HG02678 (cell line): ENCODE measurements around the gene OR52E5.

ENCODE experiments used
- ATAC-seq: cut with Tn5 transposase; IDR thresholded peaks from one replicate; pipeline ENCODE4 v1.9.1; 2021; ENCODE audit warnings: mild to moderate bottlenecking, moderate library complexity; ENCODE audit not compliant: unreplicated experiment

OR52E5 gene

DNA sequence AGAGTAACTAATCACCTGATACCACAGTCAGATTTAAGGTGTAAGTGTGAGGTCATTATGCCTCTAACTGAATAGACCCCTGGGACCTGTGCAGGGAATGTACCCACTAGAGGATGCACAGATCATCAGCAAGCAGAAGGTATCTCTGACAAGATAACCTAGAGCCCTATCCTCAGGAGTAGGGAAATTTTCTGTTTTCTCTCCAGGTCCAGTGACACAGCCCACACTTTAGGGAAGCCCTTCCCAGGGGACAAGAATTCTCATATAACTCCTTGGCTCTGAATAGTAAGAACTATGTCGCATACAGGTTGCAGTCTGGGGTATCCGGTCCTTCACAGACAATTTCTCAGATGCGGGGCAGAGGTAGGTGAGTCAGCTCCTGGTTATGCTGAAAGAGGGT lies at the start of gene OR52E5:
Gene OR52E5, plus strand, starts transcription at position 301 of the 400 bp plus-strand sequence. CDS start 7,569 bp downstream, outside the sequence.
- ATAC-seq, result no peak

DNA sequence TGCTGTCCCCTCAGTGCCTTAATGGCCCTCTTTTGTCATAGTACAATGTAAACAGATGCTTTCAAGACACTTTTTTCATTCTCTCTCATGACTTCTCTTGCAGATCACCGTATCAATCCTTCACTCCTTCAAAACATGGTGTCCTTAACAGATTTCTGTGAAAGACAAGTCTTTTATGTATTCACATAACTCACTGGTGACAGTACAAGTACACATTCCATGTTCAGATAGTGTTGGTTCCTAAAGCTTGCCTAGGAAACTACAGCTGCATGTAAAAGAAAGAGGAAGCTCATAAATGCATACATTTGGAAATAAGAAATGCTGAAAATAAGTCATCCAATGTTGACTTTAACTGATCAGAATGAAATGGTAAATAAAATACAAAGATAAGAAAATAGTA lies 46.3 kb upstream of the OR52E5 start:
- ATAC-seq, result no peak

DNA sequence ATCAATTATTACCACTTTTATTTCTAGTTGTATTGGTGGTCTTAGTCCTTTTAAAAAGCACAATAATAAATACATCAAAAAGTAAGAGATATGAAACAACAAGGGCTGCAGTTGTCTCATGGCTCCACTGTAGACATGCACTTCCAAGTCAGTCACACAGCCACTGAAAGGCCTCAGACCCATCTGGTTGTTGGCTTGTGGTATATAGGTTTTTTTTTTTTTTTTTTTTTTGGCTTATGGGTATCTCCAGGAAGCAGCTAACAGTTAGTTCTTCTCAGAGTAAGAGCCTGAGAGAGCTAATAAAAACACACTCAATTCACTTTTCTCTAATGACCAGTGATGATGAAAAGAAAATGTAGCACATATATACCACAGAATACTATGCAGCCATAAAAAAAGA lies 45.3 kb upstream of the OR52E5 start:
- no peak for ATAC-seq

DNA sequence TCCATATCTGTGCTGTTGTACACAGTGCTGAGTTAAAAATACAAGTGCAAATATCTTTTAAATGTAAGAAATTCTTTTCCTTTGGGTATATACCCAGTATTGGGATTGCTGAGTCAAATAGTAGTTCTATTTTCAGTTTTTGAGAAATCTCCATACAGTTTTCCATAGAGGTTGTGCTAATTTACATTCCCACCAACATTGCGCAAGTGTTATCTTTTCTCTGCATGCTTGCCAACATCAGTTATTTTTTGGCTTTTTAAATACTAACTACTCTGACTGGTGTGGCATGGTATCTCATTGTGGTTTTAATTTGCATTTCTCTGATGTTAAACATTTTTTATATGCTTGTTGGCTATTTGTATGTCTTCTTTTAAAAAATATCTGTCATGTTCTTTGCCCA lies 42.0 kb upstream of the OR52E5 start:
- no peak for ATAC-seq

DNA sequence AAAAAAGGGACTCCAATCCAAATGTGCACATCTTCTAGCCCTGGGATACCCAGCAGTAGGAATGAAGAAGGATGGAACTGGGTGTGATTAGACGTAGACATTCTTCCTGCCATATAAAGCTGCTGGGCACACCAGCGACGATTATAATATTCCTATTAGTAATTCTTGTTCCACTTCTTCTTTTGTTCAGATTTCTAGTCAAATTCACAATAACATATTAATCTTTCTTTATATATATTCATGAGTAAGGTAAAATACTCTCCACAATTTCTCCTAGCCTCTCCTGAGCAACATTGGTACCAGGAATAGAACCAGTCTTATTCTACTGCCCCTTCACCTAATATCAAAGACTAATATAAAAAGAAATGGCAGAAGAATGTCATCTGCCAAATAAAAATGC lies 35.4 kb upstream of the OR52E5 start, which contains the start of gene OR52E8:
Gene OR52E8, minus strand, starts transcription at position 101 of the 400 bp plus-strand sequence. Its CDS starts 0 bp downstream, at position 101.
- ATAC-seq, result no peak

DNA sequence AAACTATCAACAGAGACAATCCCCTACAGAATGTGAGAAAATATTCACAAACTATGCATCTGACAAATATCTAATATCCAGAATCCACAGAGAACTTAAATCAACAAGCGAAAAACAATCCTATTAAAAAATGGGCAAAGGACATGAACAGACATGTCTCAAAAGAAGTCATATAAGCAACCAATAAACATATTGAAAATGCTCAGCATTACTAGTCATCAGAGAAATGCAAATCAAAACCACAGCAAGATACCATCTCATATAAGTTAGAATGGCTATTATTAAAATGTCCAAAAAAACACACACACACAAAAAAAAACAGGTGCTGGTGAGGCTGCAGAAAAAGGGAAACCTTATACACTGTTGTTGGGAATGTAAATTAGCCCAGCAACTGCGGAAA lies 27.2 kb upstream of the OR52E5 start:
- ATAC-seq, result no peak

DNA sequence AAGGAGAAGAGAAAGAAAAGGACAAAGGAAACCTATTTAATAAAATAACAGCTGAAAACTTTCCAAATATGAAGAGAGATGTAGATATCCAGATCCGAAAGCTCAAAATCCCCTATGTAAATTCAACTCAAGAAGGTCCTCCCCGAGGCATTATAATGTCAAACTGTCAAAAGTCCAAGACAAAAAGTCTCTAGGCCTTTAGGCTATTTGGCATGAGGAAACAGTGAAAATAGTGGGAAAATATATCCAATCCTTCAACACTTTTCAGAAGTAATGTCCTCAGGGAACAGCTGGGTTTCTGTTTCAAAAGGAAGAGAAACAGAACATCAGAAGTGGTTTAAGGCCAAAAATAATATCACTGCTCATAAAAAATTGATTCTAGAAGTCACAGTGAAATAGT lies 14.4 kb upstream of the OR52E5 start:
- no peak for ATAC-seq

DNA sequence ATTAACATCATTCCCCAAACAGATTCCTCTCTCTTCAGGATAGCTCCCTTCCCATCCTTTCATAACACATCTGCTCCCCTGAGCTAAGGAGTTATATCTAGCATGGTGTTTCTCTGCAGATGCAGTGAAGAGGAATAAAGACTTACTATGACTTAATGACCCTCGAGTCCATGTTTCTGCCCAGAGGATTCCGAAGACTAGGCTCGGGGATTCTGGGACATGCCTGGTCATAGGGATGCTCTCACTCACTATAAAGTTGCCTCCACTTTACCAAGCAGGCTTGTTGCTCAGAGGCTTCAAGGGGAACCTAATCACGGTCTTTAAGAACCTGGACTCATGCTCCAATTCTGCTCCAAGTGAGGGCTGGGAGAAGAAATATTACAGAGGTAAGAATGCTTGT lies 12.7 kb upstream of the OR52E5 start, which contains the start of gene OR52E4:
Gene OR52E4, plus strand, starts transcription at position 301 of the 400 bp plus-strand sequence. CDS start 3,664 bp downstream, outside the sequence.
- no peak for ATAC-seq

DNA sequence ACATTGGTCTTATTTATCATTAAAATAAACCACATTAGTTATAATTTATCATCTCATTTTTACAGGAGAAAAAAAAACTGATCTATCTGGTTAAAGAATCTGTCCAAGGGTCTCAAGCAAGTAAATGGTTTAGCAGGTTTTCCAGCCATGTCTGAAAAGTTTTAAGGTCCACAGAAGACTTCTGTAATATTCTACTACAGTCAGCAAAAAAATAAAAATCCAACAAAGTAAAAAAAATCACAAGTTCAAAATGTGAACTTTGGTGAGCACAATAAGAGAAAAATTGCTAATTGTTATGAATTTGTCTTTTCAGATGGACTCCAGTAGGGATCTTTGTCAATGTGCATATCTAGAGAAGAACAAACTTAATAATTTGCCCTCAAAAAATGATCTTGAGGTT lies 11.3 kb upstream of the OR52E5 start:
- no peak for ATAC-seq

DNA sequence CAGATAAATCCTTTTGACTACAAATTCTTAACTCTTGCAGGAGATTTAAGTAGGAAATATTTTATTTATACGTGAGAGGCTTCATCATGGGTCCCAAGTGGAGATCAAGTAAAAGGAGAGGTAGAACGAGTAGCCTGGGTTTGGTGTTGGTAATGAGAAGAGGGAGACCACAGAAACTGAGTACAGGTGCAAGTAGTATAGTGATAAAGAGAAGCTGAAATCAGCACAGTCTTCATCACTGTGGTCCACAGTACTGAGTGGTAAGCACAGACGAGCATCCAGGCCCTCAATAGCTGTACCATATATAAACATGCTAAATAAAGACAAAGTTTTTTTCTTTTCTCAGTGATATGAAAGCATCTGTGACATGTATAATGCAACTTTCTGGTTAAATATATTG lies 5.8 kb upstream of the OR52E5 start:
- ATAC-seq, result no peak

DNA sequence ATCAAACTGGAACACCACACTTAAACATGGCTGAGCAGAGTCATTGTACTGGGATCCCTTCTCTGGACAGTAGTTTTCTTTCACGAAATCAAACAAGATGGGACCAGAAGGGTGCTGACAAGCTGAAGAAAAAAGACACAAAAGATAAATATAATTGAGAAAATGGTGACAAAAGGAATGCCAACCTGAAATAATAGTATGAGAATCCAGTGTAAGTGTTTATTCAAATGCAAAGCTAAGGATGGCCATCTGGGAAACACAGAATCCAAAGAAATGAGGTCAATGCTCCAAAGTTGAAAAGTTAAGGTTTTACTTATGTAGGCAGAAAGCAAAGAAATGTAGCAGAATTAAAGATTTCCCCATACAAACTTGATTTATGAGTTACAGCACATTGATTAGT lies 5.3 kb upstream of the OR52E5 start:
- ATAC-seq, result no peak

DNA sequence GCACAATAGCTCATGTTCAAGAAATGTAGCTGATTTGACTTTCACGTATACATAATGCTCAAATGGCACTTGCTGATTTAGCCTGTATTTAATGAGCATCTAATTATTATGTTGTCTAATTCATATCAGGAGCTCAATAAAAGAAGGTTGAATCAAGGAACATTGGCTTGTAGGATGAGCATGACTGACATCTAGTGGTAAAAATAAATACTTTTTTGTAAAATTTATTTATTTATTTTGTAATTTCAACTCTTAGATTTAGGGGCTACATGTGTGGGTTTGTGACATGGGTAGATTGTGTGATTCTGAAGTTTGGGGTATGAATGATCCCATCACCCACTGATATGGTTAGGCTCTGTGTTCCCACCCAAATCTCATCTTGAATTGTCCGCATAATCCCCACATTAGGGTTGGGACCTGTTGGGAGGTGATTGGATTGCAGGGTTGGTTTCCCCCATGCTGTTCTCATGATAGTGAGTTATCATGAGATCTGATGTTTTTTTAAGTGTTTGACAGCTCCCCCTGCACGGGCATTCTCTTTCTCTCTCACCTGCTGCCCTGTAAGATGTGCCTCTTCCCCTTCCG lies 1.7 kb upstream of the OR52E5 start:
- ATAC-seq, result no peak

DNA sequence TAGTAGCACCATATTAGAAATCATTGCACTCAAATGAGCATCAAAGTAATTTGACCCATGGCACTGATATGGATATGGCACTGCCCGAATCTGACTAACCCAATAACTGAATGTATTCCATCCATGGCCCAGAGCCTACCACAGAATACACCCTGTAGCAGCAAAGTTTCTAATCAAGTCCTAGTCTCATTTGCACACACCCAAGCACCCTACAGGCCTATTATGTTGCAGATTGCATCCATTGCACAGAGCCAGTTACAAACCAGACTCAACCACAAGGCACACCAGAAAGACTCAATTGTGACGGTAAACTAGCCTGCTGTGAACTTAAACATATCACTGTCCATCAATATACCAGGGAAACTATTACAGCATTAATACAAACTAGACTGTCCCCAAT lies 6.5 kb downstream of the OR52E5 start:
- ATAC-seq, result no peak

DNA sequence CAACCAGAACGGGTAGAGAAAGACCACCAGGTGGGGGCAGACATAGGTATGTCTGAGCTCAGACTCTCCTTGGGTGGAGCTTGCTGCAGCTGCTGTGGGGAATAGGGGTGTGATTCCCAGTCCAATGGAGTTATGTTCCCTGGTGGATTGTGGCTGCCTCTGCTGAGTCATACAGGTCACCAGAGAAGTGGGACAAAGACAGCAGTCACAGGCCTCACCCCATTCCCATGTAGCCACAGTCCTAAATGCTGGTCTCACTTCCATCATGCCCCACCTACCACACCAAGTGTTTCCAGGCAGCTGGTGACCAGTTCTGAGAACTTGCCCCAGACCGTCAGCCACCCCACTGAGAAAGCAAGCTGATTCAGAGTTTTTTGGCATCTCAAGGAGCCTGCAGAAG lies 17.5 kb downstream of the OR52E5 start:
- no peak for ATAC-seq

DNA sequence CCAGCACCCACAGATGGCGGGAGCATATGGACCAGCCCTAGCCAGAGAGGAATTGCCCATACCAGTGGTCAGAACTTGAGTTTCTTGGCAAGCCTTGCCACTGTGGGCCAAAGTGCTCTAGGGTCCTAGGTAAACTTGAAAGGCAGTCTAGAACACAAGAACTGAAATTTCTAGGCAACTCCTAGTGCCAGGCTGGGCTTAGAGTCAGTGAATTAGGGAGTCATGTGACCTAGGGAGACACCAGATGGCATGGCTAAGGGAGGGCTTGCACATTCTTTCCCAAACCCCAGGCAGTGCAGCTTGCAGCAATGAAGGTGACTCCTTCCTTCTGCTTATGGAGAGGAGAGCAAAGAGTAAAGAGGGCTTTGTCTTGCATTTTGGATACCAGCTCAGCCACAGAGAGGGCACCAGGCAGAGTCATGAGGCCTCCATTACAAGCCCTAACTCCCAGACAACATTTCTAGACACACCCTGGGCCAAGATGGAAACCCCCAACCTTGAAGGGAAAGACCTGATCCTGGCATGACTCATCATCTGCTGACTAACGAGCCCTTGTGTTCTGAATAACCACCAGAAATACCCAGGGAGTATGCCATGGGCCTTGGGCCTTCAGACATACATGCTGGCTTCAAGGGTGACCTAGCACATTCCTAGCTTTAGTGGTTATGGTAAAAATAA lies 29.9 kb downstream of the OR52E5 start:
- ATAC-seq, result peak; percentile 86

DNA sequence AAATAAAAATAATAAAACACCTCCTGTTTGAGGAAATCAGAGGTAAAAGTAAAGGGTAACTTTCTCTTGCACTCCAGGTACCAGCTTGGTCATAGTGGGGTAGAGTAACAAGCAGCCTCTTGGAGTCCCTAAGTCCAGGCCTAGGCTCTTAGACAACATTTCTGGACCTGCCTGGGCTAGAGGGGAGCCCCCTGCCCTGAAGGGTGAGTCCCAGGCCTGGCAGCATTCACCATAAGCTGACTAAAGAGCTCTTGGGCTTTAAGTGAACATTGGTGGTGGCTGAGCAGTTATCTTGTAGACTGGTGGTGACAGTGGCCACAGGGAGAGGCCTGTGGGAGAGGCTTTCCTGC lies 30.4 kb downstream of the OR52E5 start:
- peak; percentile 37 for ATAC-seq

DNA sequence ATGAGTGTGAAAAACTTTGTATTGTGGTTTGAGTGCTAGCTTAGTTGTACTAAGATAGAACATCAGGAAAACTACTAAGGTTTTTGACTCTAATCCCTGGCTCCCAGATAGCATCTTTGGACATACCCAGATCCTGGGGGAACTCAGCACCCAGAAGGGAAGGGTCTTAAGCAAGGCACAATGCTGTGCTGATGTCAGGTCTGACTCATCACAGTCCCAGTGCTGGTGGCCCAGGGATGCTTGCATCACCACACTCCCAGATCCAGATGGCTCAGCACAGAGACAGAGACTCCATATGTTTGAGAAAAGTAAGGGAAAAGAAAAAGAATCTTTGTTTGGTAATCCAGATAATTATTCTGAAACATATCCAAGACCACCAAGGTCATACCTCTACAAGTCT lies 30.8 kb downstream of the OR52E5 start:
- ATAC-seq, result peak; percentile 28

DNA sequence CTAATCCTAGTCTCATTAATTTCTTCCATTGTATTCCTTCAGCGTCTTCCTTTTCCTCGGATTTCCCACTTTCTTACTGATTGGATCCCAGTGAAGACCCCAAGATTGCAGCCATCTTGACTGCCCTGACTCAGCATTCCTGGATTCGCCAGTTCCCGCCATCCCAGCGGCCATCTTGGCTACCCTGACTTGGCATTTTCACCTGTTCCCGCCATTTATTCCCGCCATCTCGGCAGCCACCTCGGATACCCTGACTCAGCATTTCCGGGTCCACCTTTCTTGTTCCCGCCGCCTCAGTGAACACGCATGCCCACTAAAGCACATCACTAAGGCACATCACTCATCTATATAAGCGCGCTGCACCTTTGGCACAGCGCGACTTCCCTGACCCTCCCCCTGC lies 35.3 kb downstream of the OR52E5 start:
- ATAC-seq, result no peak

DNA sequence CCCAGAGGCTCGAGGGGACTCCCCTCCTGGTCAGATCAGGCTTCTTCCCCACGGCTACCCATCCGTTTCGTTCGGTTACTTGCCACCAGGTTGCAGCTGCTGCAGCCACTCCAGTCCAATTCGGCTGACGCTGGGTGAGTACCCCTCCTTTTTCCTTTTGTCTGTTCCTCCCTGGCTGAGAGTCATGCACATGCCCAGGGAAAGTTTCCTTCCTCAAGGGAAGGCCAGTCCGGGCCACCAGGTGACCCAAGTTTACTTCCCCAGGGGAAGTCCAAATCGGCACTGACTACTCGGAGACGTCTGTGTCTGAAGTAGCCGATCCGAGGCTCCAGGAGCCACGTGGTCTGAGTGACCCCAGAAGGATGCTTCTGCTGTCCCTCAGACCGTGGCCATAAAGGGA lies 35.8 kb downstream of the OR52E5 start:
- ATAC-seq, result no peak

DNA sequence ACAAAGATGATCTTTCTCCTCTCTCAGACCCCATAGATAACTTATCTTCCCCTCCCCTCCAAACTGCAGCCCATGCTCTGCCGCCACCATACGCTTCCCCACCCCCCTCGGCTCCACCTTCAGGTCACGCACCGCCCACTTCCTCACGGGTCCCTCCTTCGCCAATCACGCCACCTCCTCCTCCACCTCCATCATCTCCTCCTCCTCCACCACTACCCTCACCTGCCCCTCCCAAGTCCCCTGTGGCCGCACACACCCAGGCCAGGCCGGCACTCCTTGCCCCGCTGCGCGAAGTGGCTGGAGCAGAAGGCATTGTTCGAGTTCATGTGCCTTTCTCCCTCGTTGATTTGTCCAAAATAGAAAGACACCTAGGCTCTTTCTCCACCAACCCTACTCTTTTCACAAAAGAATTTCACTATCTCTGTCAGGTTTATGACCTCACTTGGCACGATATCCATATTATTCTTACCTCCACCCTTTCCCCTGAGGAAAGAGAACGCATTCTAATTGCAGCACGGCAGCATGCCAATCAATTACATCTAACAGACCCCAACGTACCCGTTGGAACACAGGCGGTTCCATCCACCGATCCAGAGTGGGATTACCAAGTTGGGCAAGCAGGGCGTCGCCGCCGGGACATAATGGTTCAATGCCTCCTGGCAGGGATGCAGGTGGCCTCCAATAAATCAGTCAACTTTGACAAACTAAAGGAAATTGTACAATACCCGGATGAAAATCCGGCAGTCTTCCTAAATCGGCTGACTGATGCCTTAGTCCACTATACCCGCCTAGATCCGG lies 36.8 kb downstream of the OR52E5 start:
- no peak for ATAC-seq

DNA sequence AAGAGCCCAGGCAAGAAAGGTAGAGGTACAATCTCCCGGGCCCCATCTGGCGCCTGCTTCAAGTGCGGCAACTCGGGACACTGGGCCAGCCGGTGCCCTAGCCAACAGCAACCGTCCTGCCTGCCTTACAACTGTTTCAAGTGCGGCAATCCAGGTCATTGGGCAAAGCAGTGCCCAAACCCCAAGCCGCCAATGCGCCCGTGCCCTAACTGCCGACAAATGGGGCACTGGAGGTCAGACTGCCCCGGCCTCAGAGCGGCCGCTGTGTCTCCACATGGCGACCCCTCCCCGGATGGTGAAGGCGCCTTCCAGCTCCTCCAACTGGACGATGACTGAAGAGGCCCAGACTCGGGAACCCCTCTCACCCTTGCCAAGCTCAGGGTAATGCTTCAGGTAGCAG lies 37.6 kb downstream of the OR52E5 start:
- ATAC-seq, result no peak

DNA sequence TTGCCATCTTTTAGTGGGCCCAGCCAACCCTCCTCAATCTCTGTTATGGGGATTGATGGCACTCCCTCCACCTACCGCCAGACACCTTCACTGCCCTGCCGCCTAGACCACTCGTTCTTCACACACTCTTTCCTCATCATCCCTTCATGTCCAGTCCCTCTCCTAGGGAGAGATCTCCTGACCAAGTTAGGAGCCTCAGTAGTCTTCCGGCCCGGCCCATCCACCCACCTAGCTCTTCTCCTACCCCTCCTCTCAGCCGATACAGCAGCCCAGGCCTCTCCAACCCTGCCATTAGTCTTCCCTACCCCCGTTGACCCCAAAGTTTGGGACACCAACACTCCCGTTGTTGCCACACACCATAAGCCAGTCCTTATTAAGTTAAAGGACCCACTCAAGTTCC lies 38.1 kb downstream of the OR52E5 start:
- no peak for ATAC-seq
